ENCODE results near the gene CACNA2D2.

The CACNA2D2 gene

DNA sequence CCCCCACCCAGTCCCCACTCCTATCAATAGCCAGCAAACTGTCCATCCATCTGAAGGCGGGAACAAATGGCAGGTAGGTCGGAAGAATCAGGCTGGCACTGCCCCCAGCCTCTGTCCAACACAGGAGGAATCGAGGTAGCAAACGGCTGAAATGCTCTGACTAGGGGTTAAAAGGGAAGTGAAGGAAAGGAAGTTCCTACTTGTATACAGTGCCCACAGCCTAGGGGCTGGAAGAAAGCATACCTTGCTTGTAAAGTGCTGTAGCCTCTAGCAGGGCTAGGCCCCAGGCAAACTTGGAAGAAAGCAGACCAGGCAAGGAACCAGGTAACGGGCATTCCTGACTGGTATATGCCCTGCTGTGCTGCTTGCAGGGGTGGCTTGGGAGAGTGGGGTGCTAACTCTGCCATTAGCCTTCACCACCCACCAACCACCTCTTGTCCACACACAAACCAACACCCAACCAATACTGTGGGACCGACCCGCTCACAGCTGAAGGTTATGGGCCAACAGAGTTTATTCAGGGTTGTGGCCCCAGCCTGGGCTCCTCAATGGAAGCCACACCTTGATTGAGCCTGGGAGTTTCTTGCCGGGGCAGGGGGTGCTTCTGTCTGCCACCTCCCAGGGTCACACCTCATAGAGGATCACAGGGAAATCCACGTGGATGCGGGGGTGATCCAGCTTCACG lies 177.8 kb downstream of the CACNA2D2 start:
- Histone ChIP-seq H3K4me3 (ENCODE audit: low read length) (no peak overlapping the region), H2AFZ (ENCODE audit: low read depth, low read length) (no peak overlapping the region)

DNA sequence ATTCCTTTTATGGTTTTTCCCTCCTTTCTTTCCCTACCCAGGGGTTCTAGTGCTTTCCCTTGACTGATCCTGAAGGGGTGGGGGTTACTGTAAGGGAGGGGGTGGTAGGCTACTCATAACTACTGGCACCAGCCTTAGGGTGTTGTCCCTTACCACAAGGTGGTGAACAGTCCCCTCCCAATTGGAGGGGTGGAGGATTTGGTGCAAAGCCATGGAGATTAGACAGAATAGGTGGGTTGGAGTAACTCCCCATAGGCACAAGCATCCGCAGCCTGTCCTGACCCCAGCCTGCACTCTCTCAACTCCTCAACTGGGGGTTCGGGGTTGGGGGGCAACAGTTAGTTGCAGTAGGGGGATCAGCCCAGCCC lies 178.3 kb downstream of the CACNA2D2 start:
- H3K4me3 ChIP-seq (ENCODE audit: low read length) = no peak overlapping the region

More for the DNA sequence above, 177.8 kb downstream of the CACNA2D2 start:
- no peaks in the 10 kb centered on the region for H3K27me3 ChIP-seq (ENCODE audit: insufficient read depth, low read length)
- H3K4me1 ChIP-seq (ENCODE audit: insufficient read depth, low read length) = peaks cover 30% of the 10 kb centered on the region
- no peaks in the 10 kb centered on the region for H3K9me3 ChIP-seq (ENCODE audit: low read length)
- peaks cover 25% of the 10 kb centered on the region for H3K36me3 ChIP-seq (ENCODE audit: insufficient read depth, low read length)

DNA sequence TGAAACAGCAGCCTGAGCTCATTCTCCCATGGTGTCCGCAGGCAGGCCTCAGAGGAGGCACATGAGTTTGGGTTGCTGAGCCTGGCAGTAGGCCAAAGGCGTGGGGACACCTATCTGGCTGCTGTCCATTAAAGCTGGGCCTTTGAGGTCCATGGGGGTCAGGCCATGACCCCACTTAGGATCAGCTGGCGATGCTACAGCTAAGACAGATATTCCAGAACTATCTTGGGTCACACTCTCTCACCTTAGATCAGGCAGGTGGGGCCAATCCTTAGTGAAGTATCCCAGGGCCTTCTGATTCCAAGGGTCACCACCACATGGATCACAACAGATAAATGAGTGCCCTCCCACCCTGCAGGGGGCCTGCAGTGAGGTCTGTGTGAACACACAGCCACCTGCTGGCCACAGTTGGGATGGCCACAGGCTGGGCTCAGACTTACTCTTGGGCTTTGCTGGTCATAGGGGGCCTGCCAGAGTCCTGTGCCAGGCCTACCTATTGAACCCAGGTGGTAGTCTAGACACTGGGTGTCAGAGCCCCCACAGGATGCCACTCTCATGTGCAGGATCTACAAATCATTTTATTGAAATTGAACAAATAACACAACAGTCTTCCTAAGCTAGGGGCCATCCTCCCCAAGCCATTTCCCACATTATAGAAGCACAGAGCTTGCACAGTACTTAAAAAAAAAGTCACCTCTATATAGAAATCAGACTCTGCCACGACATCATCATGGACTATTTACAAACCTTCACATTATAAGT lies 178.9 kb downstream of the CACNA2D2 start:
- Histone ChIP-seq H3K4me3 (ENCODE audit: low read length) (no peak overlapping the region), H2AFZ (ENCODE audit: low read depth, low read length) (no peak overlapping the region), H3K4me1 (ENCODE audit: insufficient read depth, low read length) (peaks cover 41% of the 10 kb centered on the region), H3K27me3 (ENCODE audit: insufficient read depth, low read length) (no peaks in the 10 kb centered on the region), H3K9me3 (ENCODE audit: low read length) (no peaks in the 10 kb centered on the region), H3K36me3 (ENCODE audit: insufficient read depth, low read length) (peaks cover 19% of the 10 kb centered on the region)

More for the DNA sequence above, 178.3 kb downstream of the CACNA2D2 start:
- peaks cover 19% of the 10 kb centered on the region for H3K36me3 ChIP-seq (ENCODE audit: insufficient read depth, low read length)
- no peaks in the 10 kb centered on the region for H3K9me3 ChIP-seq (ENCODE audit: low read length)
- H2AFZ ChIP-seq (ENCODE audit: low read depth, low read length) = no peak overlapping the region
- no peaks in the 10 kb centered on the region for H3K27me3 ChIP-seq (ENCODE audit: insufficient read depth, low read length)
- H3K4me1 ChIP-seq (ENCODE audit: insufficient read depth, low read length) = peaks cover 35% of the 10 kb centered on the region

DNA sequence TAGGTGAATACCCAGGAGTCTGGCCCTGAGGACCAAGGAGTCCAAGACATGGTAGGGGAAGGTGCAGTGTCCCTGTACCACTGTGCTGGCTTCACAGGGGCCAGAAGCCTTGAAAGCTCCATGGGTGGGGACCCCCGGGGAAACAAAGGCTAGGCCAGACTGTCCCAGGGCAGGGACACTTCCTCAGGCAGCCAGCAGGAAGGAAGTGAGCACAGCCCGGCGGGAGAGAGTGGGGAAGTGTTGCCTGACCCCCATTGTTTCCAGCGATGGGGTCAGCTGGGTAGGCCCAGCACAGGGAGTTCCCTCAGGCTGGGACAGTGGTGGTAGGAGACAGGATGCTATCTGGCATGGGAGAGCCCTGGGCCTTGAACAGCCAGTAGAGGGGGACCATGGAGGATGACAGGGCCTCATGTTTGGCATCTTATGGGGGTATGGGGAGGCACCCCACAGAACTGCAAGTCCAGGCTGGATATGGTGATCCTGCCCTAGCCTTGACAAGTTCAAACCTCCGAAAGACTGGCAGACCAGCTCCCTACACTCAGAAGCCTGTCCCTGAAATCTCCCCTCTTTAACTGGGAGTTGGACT lies 179.7 kb downstream of the CACNA2D2 start:
- Histone ChIP-seq H3K4me1 (ENCODE audit: insufficient read depth, low read length) (peaks cover 44% of the 10 kb centered on the region), H3K9me3 (ENCODE audit: low read length) (no peaks in the 10 kb centered on the region), H3K4me3 (ENCODE audit: low read length) (no peak overlapping the region), H3K36me3 (ENCODE audit: insufficient read depth, low read length) (peaks cover 27% of the 10 kb centered on the region), H2AFZ (ENCODE audit: low read depth, low read length) (no peak overlapping the region), H3K27me3 (ENCODE audit: insufficient read depth, low read length) (no peaks in the 10 kb centered on the region)

DNA sequence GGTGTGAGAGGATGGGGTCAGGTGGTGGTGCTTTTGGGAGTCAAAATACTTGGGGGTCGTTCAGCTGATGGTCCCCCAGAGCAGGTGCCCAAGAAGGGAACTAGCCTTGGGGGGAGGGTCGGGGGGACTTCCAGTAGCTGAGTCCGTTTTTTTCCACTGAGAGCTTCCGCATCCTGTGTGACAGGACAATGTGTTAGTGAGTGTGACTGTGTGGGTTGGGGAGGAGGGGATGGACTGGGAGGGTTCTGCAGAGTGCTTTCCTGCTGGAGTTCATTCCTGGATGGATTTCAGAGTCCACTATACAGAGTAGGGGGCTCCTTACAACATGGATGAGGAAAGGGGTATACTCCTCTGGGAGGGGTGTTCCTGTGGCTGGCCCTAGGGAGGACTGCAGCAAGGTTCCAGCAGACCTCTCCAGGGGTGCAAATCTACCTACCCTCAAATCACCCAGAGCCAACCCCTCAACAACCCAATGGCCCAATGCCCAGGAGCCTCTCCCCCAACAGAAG lies 180.3 kb downstream of the CACNA2D2 start:
- H3K9me3 ChIP-seq (ENCODE audit: low read length) = no peaks in the 10 kb centered on the region
- H3K36me3 ChIP-seq (ENCODE audit: insufficient read depth, low read length) = peaks cover 33% of the 10 kb centered on the region
- H3K4me1 ChIP-seq (ENCODE audit: insufficient read depth, low read length) = peaks cover 41% of the 10 kb centered on the region
- no peak overlapping the region for H3K4me3 ChIP-seq (ENCODE audit: low read length)
- H2AFZ ChIP-seq (ENCODE audit: low read depth, low read length) = no peak overlapping the region
- H3K27me3 ChIP-seq (ENCODE audit: insufficient read depth, low read length) = no peaks in the 10 kb centered on the region

DNA sequence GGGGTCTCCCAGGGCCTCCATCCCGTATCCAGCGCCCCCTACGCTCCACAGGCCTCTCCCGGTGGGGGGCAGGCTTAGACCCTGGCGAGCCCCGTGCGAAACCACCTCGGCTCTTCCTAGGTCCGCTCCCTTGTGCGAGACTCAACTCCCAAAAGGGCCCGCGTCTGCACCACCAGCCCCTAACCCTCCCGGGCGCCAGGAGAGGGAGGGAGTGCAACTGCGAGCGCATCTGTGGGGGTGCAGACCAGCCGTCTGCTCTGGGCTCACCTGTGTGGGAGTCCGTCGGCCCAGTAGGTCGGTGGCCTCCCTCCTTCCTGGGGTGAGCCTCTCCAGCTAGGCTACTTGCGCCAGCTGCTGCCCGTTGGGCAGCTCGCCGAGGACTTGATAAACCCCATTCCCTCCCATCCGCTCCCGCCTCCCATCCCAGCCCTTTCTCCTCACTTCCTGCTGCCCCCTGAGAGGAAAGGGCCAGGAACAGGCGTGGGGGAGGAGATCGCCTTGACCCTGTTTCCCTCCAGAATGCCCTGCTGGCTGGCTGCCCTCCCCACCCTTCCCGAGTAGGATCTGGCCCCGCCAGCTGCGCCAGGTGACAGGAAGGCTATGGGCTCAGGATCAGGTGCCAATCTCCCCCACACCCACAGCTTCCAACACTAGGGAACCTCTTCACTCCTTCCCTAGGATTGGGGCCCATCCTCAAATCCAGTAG lies 180.9 kb downstream of the CACNA2D2 start, which contains the start of gene HYAL2:
Gene HYAL2, minus strand, starts transcription at position 360 of the 706 bp plus-strand sequence. CDS start 2,256 bp downstream, outside the sequence.
- peak within 1 kb of the TSS; percentile 74 for H3K4me3 ChIP-seq (ENCODE audit: low read length)
- no peaks in the 10 kb centered on the region for H3K9me3 ChIP-seq (ENCODE audit: low read length)
- no peaks in the 10 kb centered on the region for H3K27me3 ChIP-seq (ENCODE audit: insufficient read depth, low read length)
- H2AFZ ChIP-seq (ENCODE audit: low read depth, low read length) = peak within 1 kb of the TSS; percentile 36
- H3K36me3 ChIP-seq (ENCODE audit: insufficient read depth, low read length) = peaks cover 37% of the 10 kb centered on the region
- H3K4me1 ChIP-seq (ENCODE audit: insufficient read depth, low read length) = peaks cover 40% of the 10 kb centered on the region

DNA sequence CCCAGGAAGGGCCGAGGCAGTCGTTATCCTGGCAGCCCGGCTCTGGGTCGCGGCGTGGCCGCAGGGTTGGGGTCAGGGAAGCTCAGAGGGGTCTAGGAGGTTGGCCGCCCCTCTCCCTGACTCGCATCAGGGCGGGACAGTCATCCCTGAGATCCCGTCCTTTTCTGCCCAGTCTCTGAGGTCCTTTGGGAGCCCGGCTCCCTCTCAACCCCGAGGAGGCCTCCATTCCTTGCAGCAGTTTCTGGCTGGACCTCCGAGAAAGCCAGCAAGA lies 181.4 kb downstream of the CACNA2D2 start:
- no peaks in the 10 kb centered on the region for H3K27me3 ChIP-seq (ENCODE audit: insufficient read depth, low read length)
- peaks cover 41% of the 10 kb centered on the region for H3K36me3 ChIP-seq (ENCODE audit: insufficient read depth, low read length)
- H3K4me1 ChIP-seq (ENCODE audit: insufficient read depth, low read length) = peaks cover 35% of the 10 kb centered on the region
- no peak overlapping the region for H3K4me3 ChIP-seq (ENCODE audit: low read length)
- no peak overlapping the region for H2AFZ ChIP-seq (ENCODE audit: low read depth, low read length)
- no peaks in the 10 kb centered on the region for H3K9me3 ChIP-seq (ENCODE audit: low read length)

DNA sequence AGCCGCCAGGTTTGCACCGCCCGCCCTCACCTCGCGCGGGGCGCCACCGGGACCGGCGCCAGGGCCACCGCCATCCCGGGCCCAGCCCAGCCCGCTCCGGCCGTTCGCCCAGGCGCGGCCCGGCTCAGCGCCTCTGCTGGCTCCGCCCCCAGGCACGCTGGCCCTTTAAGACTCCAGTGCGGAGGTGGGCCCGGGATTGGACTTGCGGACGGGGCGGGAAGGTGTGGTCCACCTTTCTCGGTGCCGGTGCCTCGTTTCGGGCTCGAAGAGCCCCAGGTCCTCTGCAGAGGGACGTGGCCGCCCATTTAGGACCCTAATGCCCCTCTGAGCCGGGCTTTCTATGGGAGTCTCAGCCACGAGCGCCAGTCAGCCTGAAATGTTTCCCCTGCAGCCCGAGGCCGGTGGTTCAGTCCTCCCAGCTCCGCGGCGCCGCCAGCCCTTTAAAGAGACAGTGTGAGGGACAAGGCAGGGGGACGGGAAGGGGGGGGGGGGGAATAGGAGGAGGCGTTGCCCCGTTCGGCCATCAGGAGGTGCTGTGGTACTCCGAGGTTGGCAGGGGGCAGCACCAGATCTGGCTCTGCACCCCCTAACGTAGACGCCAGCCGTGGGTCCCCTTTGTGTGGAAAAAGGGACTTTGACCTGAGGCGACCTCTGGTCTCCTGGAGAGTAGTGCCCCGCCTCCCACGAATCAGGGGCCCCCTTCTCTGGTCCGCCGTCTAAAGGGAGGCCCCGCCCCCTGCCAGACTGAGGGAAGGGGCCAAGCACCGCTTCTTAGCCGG lies 181.9 kb downstream of the CACNA2D2 start:
- H3K4me1 ChIP-seq (ENCODE audit: insufficient read depth, low read length) = peaks cover 30% of the 10 kb centered on the region
- H3K27me3 ChIP-seq (ENCODE audit: insufficient read depth, low read length) = no peaks in the 10 kb centered on the region
- peaks cover 45% of the 10 kb centered on the region for H3K36me3 ChIP-seq (ENCODE audit: insufficient read depth, low read length)
- H3K4me3 ChIP-seq (ENCODE audit: low read length) = peak overlapping the region; percentile 74
- peaks cover under 1% of the 10 kb centered on the region for H3K9me3 ChIP-seq (ENCODE audit: low read length)
- H2AFZ ChIP-seq (ENCODE audit: low read depth, low read length) = peak overlapping the region; percentile 36

DNA sequence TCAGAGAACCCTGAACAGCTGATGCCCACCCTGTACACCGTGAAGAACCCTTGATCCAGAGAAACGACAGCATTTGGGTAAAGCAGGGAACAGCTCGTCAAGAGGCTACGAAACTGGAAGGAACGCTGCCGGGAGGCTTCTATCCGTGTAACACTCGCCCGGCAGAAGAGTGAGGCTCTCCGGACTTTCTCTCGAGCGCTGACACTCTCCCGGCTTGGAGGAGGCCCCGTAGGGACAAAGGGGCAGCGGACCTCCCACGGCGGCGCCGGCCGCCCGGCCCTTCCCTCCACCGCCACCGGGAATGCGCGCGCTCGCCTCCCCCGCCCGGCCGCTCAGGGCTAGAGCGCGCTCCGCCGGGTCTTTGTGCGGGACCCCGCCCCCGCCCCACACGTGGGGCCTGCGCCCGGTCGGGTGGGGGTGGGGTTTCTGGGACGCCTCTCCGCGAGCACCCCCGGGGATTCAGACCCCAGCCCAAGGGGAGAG lies 182.5 kb downstream of the CACNA2D2 start:
- Histone ChIP-seq H3K9me3 (ENCODE audit: low read length) (peaks cover 2% of the 10 kb centered on the region), H3K36me3 (ENCODE audit: insufficient read depth, low read length) (peaks cover 44% of the 10 kb centered on the region), H3K4me3 (ENCODE audit: low read length) (peak overlapping the region; percentile 74), H3K4me1 (ENCODE audit: insufficient read depth, low read length) (peaks cover 30% of the 10 kb centered on the region), H3K27me3 (ENCODE audit: insufficient read depth, low read length) (no peaks in the 10 kb centered on the region), H2AFZ (ENCODE audit: low read depth, low read length) (peak overlapping the region; percentile 36)

DNA sequence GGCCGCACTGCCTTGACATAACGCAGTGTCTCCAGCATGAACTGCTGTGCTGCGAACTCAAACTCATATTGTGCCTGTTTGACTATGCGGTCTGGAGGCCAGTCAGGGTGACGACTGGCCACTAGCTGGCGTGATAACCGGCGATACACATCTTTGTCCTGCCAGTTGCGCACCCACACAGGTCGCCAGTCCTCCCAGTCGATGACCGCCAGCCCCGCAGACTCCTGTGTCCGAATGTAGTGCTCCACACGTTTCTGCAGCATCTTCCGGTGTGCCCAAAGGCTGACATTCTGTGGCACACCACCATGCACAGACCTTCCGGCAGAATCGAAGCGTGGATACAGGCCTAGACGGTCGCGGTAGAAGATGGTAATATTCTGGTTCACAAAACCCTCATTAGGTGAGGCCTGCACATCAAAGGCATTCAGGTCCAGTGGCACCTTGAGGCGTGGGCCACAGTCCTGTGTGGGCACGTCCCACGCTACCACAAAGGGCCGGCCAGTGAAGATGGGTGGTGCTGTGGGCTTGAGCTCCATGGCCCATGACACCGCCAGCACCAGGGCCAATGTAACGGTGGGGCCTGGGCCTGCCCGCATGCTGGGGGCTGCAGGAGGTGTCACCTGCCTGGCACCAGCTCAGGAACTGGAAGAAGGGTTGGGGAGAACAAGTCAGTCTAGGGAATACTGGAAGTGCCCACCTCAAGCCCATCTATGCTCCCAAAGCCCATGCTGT lies 183.4 kb downstream of the CACNA2D2 start:
- H3K9me3 ChIP-seq (ENCODE audit: low read length) = peaks cover 2% of the 10 kb centered on the region
- H3K27me3 ChIP-seq (ENCODE audit: insufficient read depth, low read length) = no peaks in the 10 kb centered on the region
- H3K36me3 ChIP-seq (ENCODE audit: insufficient read depth, low read length) = peaks cover 37% of the 10 kb centered on the region
- H3K4me3 ChIP-seq (ENCODE audit: low read length) = peak overlapping the region; percentile 74
- H3K4me1 ChIP-seq (ENCODE audit: insufficient read depth, low read length) = peaks cover 30% of the 10 kb centered on the region
- no peak overlapping the region for H2AFZ ChIP-seq (ENCODE audit: low read depth, low read length)

DNA sequence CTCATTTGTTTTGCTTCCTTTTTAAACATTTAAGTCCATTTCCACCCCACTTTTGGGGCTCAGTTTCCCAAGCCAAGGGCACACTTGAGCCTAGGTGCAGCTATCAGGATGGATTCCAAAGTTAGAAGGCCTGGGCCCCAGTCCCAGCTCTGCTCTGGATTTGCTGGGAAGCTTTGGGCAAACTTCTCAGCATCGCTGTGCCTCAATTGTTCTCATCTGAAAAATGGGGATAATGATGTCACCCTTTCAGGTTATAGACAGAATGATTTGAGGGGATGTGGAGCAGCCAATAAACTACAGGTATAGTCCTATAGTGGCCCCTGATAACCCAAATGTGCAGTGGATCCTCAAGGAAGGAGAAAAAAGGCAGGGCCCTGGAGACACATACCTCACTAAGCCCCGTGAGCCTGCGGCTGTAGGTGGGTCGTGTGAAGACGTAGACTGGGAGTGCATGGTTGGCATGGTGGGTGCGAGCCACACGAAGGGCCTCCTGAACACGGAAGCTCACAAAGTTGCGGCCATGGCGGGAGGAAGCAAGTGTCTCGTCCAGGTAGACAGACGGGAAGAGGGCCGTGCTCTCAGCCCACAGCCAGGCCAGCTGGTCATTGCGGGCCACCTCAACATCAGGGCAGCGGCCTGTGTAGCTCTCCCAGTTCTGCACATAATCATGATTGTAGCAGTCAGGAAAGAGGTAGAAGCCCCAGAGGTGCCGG lies 184.1 kb downstream of the CACNA2D2 start:
- no peak overlapping the region for H3K4me3 ChIP-seq (ENCODE audit: low read length)
- peaks cover 38% of the 10 kb centered on the region for H3K36me3 ChIP-seq (ENCODE audit: insufficient read depth, low read length)
- H2AFZ ChIP-seq (ENCODE audit: low read depth, low read length) = no peak overlapping the region
- H3K4me1 ChIP-seq (ENCODE audit: insufficient read depth, low read length) = peaks cover 26% of the 10 kb centered on the region
- peaks cover 2% of the 10 kb centered on the region for H3K9me3 ChIP-seq (ENCODE audit: low read length)
- H3K27me3 ChIP-seq (ENCODE audit: insufficient read depth, low read length) = no peaks in the 10 kb centered on the region
